ENCODE data around the gene CELA2B. TPM values are rescaled to one million over a fixed set of nuclear protein-coding genes. Genes with fewer than 3 reads are reported as not detected.
"Not testable (repeated sequence)": the region's sequence is repeated elsewhere in the genome, so short reads cannot be mapped to it uniquely, and the experiment has no call there.

The CELA2B gene
- total RNA-seq, 1 experiment from 2014 or later = not detected

GRCh38 chr1:15468145-15468544 is 7.8 kb upstream of the CELA2B start:
- DNase-seq (ENCODE audit: low spot score) = no peak

GRCh38 chr1:15469361-15469760 is 6.5 kb upstream of the CELA2B start:
- no peak for DNase-seq (ENCODE audit: low spot score)

- DNase-seq (ENCODE audit: low spot score) = not testable (repeated sequence)
These were observed 6.0 kb upstream of the CELA2B start for GRCh38 chr1:15469821-15470448.

DNA sequence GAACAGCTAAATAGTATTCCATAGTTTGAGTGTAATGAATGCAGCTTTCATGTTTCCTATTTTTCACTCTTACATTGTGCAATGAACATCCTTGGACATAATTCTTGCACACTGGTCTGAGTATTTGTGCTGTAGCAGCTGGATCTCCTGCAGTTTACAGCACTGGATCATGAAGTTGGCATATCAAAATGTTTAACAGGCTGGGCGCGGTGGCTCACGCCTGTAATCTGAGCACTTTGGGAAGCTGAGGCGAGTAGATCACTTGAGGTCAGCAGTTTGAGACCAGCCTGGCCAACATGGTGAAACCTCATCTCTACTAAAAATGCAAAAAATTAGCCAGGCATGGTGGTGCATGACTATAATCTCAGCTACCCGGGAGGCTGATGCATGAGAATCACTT is 4.8 kb upstream of the CELA2B start:
- not testable (repeated sequence) for DNase-seq (ENCODE audit: low spot score)

GRCh38 chr1:15471723-15472122 is 4.2 kb upstream of the CELA2B start:
- not testable (repeated sequence) for DNase-seq (ENCODE audit: low spot score)

DNA sequence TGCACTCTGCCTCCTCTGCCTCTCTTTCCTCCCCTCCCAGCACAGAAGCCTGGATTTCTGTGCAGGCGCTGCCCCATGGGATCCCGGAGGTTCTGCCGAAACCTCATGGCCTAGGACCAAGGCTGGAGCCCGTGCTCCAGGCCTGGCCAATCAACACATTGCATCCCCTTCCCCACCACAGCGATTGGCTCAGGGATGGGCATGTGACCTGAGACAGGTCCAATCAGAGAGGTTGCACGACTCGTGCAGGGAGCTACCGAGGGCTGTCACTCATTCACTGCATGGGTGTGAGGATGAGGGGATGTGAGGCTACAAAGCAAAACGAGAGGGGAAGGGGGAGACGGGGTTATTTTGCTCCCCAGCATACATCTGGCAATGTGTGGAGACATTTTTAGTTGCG is 3.3 kb upstream of the CELA2B start:
- DNase-seq (ENCODE audit: low spot score) = no peak

- no peak for DNase-seq (ENCODE audit: low spot score)
These were observed 1.0 kb downstream of the CELA2B start for GRCh38 chr1:15476927-15477326.

DNA sequence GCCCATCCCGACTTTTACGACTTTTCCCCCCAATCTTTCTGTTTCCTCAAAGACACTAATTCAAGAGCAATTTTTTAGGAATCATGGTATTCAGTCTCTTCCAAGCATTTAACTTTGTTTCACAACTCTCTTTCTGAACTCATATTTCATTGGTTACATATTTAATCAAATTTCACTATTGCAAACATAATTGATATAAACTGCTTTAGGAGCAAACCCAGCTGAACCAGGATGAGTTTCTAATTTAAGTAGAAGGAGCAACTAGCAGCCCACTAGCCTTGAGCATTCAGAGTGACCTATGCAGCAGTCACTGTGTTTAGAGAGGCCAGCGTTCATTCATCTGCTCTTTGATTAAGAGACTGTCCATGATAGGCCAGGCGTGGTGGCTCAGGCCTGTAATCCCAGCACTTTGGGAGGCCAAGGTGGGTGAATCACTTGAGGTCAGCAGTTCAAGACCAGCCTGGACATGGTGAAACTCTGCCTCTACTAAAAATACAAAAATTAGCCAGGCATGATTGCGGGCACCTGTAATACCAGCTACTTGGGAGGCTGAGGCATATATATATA is 1.8 kb downstream of the CELA2B start:
- no peak for DNase-seq (ENCODE audit: low spot score)

GRCh38 chr1:15479654-15480347 is 3.9 kb downstream of the CELA2B start:
- DNase-seq (ENCODE audit: low spot score) = no peak

- DNase-seq (ENCODE audit: low spot score) = not testable (repeated sequence)
These were observed 6.6 kb downstream of the CELA2B start for GRCh38 chr1:15482455-15482854.

DNA sequence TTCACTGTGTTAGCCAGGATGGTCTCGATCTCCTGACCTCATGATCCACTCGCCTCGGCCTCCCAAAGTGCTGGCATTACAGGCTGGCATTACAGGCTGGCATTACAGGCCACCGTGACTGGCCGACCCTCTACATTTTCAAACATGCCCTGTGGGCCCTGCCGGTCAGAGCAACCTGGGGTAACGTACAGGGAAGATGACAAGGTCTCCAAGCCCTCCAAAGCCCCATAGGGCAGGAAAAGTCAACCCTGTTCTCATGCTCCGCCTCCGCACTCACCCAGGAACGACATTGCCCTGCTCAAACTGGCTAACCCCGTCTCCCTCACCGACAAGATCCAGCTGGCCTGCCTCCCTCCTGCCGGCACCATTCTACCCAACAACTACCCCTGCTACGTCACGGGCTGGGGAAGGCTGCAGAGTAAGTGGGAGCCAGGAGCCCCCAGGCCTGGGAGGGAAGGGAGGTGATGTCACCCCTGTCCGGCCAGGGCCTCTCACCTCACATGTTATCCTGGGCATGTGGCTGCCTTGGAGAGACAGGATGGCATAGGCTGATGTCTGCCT is 7.2 kb downstream of the CELA2B start:
- not testable (repeated sequence) for DNase-seq (ENCODE audit: low spot score)

GRCh38 chr1:15483971-15484370 is 8.1 kb downstream of the CELA2B start:
- no peak for DNase-seq (ENCODE audit: low spot score)

GRCh38 chr1:15484443-15484842 is 8.5 kb downstream of the CELA2B start:
- not testable (repeated sequence) for DNase-seq (ENCODE audit: low spot score)

GRCh38 chr1:15485636-15486035 is 9.7 kb downstream of the CELA2B start:
- DNase-seq (ENCODE audit: low spot score) = no peak

- not testable (repeated sequence) for DNase-seq (ENCODE audit: low spot score)
These were observed 11.1 kb downstream of the CELA2B start for GRCh38 chr1:15486844-15487610.

- no peak for DNase-seq (ENCODE audit: low spot score)
These were observed 12.5 kb downstream of the CELA2B start for GRCh38 chr1:15488371-15488770.

- DNase-seq (ENCODE audit: low spot score) = no peak
These were observed 13.3 kb downstream of the CELA2B start for GRCh38 chr1:15489052-15489736.

- not testable (repeated sequence) for DNase-seq (ENCODE audit: low spot score)
These were observed 15.1 kb downstream of the CELA2B start for GRCh38 chr1:15491010-15491409.

DNA sequence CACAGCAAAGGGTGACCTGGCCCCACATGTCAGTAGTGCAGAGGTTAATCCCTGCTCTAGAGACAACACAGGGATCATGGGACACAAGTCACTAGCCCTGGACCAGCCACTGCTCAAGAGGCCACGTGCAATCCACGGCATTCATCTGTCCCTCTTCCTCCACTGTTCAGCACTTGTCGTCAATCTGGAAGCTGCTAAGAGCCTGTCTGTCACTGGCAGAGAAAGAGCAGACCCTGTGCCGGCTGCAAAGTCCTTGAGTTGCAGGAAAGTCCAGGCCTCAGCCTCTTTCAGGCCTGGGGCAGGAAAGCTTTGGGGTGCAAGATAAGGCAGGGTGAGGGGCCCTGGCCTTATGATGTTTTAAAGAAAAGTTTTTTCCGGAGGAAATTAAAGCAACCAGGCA is 16.7 kb downstream of the CELA2B start:
- no peak for DNase-seq (ENCODE audit: low spot score)

- no peak for DNase-seq (ENCODE audit: low spot score)
These were observed 18.0 kb downstream of the CELA2B start for GRCh38 chr1:15493869-15494390.

Data from A172 (cell line).